ENCODE data around the gene CFAP221. TPM values are rescaled to one million over a fixed set of nuclear protein-coding genes. Genes with fewer than 3 reads are reported as not detected.
A peak's percentile ranks its signal among the peaks of the same experiment; 100 is the strongest.

CFAP221 gene
- total RNA-seq, 1 donor: not detected

DNA sequence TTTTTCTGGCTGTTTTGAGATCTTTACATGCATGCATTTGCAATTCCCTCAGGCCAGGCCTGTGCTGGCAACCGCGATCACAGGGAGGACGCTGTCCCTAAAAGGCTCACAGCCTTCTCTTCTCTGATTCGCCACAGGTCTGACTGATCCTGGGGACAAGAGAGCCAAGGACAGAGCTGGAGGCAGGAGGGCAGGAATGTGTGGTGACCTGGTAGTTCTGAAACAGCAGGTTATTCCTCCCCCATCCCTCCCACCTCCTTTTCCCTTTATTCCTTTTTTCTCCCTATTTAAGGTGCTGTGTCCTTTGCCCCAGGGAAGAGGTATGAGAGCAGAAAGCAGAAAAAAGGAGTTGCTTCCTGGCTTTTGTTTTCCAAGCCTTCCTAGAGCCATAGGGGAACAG, 156.6 kb downstream of the CFAP221 start:
- no peak overlapping the region for H3K4me3 ChIP-seq (ENCODE audit: low read depth, low read length)
- TF ChIP-seq, protein P1, sequence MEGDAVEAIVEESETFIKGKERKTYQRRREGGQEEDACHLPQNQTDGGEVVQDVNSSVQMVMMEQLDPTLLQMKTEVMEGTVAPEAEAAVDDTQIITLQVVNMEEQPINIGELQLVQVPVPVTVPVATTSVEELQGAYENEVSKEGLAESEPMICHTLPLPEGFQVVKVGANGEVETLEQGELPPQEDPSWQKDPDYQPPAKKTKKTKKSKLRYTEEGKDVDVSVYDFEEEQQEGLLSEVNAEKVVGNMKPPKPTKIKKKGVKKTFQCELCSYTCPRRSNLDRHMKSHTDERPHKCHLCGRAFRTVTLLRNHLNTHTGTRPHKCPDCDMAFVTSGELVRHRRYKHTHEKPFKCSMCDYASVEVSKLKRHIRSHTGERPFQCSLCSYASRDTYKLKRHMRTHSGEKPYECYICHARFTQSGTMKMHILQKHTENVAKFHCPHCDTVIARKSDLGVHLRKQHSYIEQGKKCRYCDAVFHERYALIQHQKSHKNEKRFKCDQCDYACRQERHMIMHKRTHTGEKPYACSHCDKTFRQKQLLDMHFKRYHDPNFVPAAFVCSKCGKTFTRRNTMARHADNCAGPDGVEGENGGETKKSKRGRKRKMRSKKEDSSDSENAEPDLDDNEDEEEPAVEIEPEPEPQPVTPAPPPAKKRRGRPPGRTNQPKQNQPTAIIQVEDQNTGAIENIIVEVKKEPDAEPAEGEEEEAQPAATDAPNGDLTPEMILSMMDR (IDR thresholded peaks at IDR 0.05; ENCODE audit: insufficient read depth, low read length): no peak
- no peak for DNase-seq (ENCODE audit: low read depth)

DNA sequence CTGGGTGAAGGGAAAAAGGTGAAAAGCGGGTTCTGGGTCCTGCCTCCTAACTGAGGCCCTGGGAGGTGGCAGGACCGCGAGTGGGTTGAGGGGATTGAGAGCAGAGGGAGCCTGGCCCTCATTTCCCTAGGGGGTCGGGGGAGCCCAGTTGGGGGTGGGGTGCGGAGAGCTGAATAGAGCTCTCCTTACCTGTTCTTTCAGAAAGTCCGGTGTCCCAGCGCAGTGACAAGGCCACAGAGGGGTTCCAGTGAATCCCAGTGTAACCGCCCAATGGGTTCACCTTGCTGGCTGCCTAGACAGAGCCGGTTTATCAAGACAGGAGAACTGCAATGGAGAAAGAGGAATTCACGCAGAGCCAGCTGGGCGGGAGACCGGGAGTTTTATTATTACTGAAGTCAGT, 157.1 kb downstream of the CFAP221 start:
- no peak for DNase-seq (ENCODE audit: low read depth)
- TF ChIP-seq, protein P1 (IDR thresholded peaks at IDR 0.05; ENCODE audit: insufficient read depth, low read length): no peak
- H3K4me3 ChIP-seq (ENCODE audit: low read depth, low read length): no peak overlapping the region

DNA sequence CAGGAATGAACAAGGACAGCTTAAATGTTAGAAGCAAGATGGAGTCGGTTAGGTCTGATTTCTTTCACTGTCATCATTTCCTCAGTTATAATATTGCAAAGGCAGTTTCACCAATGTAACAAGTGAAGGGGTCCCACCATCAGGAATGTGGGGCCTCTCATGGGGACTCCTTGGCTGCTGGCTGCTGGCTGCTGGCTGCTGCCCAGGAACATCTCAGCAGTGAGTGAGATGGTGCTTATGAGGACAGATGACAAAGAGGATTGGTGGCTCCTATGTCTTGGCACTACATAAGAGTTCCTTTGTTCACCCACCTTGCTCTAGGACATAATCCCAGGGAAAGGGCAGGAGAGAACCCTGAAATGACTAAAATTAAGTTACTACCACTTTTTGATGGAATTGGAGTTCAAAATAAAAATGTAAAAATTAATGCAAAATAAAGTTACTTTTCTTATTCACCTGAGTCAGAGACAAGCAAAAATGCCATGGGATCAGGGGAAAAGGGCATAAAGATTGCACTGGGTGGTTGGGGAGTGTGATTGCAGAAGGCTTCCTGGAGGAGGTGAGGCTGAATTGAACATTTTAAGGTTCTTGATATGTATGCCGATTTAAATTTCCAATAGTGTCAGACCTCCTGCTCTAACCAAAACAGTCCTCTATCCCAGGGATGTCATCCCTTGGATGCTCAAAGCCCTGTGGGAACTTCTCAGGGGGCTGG, 158.1 kb downstream of the CFAP221 start:
- TF ChIP-seq, protein P1 (IDR thresholded peaks at IDR 0.05; ENCODE audit: insufficient read depth, low read length): no peak
- DNase-seq (ENCODE audit: low read depth): no peak
- no peak overlapping the region for H3K4me3 ChIP-seq (ENCODE audit: low read depth, low read length)

DNA sequence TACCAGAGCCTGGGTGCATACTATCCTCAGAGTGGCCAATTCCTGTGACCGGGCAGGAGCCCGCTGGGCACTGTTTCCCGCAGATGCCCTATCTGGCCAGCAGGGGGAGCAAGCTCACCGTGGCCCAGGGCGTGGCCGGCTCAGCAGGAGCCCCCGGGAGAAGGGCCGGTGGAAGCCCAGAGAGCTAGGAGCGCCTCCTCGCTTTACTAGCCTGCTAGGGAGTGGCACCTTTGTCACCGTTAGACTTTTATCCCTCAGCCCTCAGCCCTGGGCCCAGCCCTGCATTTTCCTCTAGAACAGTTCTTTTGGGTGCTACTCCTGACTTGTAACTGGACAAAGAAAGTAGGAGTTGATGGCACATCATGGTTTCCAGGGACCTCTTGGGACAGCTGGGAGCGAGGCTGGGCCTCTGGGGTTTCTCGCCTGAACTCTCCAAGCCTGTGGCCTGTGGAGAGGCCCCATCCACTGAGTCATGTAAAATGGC, 158.7 kb downstream of the CFAP221 start:
- TF ChIP-seq, protein P1 (IDR thresholded peaks at IDR 0.05; ENCODE audit: insufficient read depth, low read length): peak; percentile 98
- DNase-seq (ENCODE audit: low read depth): peak; percentile 60
- H3K4me3 ChIP-seq (ENCODE audit: low read depth, low read length): no peak overlapping the region

DNA sequence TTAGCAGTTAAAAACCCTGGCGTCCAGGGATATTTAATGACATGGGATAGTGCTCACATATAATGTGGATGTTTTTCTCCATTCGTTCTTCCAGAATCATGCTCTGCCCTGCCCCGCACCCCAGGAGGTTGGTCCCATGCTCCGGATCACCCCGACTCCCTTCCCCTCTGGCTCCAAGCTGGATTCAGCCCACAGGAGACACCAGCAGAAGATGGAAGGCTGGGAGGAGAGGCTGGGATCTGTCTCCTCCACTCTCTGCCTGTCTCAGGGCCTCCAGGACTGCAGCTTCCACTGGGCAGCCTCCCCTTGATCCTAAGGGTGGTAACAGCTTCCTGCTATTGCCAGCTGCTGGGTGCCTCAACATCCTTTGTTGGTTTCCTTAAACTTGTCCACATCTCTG, 159.3 kb downstream of the CFAP221 start:
- no peak for DNase-seq (ENCODE audit: low read depth)
- no peak overlapping the region for H3K4me3 ChIP-seq (ENCODE audit: low read depth, low read length)
- TF ChIP-seq, protein P1 (IDR thresholded peaks at IDR 0.05; ENCODE audit: insufficient read depth, low read length): no peak

DNA sequence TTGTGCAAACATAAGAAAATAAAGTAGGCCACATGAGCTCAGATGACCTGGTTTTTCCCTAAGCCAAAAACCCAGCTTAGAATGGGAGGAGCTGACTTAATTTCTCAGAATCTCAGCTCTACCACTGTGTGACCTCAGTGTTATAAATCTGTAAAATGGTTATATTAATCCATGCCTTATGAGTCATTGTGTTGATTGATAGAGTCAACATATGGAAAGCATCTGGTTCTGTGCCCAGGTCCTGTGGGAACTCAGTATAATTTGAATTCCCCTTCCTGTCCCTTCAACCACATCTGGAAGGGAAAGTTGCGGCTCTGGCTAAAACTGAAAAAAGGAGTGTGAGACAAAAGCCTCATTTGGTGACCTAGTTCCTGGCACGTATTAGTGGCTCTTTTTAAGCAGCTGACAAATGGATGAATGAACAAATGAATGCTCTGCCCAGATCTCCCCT, 160.4 kb downstream of the CFAP221 start:
- peak; percentile 18 for DNase-seq (ENCODE audit: low read depth)
- H3K4me3 ChIP-seq (ENCODE audit: low read depth, low read length): no peak overlapping the region
- TF ChIP-seq, protein P1 (IDR thresholded peaks at IDR 0.05; ENCODE audit: insufficient read depth, low read length): no peak
